IPS-11a (cell line): ENCODE data around the gene SLC22A12.
"Not testable (repeated sequence)": the region's sequence is repeated elsewhere in the genome, so short reads cannot be mapped to it uniquely, and the experiment has no call there.

Experiments used
- H3K4me3 ChIP-seq: one replicate; pipeline ENCODE4 v1.5.1; 2013; ENCODE audit warnings: low read depth, low read length, control low read depth

Gene SLC22A12

DNA sequence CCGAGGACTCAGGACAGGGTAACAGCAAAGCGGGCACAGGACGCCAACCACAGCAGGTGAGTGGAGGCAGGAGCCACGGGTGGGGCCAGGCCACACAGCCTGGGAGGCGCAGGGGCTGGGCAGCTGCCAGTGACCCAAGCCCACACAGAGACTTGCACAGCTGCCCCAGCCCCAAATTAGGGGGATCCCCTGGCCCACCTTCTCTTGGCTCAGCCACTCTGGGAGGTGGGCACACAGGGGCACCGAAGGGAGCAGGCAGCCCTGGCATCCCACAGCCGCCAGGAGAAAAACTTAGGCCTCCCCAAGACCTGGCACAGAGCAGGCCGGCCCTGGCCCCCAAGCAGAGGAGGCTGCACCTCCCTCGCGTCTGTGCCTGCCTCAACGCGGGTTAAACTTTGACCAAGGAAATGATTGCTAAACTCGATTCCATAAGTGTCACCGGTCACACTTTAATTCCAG lies at the start of gene SLC22A12:
TSS of gene SLC22A12 (plus strand) at position 458 of the 459 bp plus-strand sequence. CDS start 337 bp downstream, outside the sequence.
- no peak within 1 kb of the TSS for H3K4me3 ChIP-seq

DNA sequence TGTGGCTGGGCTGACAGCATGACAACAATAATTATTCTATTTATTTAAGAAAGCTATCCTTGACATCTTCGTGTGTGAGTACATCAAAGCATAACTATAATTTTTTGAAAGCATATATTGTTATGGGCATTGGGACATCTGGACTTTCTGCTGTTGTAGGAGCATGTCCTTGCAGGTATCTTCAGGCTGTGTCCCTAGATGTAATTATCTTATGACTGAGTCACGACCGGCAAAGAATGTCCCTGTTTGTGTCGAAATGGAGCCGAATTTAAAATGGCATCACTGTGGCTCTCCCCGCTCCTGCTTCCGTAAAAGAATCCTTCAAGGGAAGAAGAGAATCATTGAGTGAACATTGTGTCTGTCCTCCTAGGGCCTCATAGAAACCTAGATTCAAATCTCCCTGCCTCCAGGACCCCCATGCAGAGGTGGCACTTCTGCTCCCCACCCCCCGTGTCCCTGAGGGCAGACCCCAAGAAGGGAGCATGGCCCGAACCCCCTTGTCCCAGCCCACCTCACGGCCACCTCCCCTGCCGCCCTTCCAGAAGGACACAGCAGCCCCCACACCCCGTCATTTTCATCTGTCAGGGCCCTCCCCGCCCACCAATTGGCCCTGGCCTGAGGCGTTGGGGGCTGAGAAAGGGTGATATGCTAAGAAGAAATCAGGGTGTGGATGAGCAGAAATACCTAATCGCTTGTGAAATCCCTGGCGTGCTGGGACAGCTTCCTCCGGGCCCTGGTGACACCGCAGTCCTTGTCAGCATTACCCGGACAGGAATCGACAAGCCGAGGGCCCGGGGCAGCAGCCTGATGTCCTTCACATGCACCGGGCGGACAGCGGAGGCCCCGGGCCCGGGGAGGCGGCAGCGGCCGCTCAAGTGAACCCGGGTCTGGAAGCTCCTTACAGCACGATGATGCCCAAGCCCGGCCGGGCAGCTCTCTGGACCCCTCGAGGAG lies 48.6 kb upstream of the SLC22A12 start:
- H3K4me3 ChIP-seq = no peak overlapping the region

DNA sequence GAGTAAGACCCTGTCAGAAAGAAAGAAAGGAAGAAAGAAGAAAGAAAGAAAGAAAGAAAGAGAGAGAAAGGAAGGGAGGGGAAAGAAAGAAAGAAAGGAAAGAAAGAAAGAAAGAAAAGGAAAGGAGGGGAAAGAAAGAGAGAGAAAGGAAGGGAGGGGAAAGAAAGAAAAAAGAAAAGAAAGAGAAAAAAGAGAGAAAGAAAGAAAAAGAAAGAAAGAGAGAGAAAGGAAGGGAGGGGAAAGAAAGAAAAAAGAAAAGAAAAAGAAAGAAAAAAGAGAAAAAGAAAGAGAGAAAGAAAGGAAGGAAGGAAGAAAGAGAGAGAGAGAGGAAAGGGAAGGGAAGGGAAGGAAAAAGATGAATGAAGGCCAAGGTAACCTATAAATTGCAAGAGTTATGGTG lies 47.2 kb upstream of the SLC22A12 start:
- H3K4me3 ChIP-seq = no peak overlapping the region

DNA sequence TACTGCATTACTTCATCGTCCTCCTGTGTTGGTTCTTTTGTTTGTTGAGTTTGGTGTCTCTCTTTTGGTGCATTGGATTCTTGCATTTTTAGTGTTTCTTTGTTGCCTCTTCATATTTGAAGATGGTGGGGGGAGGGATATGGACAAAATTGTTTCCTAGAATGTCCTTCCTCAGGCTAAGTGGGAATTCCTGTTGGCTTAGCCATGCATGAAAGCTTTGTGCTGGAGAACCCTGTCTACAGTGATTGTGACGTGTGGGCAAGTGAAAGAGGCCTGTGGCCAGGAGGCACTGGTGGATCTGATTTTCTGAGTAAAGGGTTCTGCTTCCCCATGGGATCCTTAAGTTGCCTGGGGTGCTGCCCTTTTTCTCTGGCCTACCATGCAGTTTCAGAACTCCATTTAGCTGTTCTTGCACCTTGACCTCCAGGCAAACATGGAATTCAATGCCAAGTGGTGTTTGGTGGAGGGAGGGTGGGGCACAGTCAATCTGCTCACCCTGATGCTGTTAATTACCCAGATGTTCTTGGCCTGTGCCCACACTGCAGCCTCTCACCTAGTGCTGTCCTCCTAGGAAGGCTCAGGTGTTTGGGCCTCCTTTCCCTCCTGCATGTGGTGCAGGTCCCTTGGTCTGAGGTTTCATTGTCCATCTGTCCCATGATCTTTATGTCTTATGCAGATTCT lies 46.3 kb upstream of the SLC22A12 start:
- H3K4me3 ChIP-seq = no peak overlapping the region

DNA sequence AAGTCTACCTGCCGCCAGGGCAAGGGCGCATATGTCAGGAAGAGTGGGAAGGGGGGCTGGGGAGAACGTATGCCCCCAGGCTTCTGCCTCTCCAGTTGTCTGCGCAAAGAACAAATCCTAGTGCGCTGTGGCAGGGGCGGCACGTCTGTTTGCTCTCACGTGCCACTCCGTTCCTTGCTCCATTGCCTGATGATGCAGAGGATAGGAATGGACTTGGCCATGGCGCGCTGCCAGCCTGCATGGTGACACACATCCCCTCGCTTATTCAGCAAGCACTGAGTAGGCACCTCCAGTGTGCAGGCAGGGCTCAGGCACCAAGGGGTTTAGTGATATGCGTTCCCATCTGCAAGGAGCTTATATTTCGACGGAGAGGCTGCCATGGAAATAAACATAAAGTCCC lies 45.4 kb upstream of the SLC22A12 start:
- no peak overlapping the region for H3K4me3 ChIP-seq

DNA sequence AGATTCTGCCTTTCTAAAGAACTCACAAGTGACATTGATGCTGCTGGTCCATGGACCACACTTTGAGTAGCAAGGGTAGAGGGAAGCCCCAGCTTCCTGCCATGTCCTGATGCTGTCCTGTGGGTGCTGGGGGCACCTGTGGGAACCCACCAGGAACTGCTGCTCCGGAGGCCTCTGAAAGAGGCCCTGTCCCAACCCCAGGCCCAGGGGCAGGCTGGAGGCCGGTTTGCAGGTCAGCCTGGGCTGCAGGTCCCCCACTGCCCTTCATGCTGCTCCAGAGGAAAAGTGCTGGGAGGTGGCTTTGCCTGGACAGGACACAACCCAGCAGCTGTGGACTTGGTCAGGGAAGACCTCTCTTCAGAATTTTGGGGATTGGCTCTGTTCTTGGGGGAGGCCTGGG lies 44.8 kb upstream of the SLC22A12 start:
- no peak overlapping the region for H3K4me3 ChIP-seq

DNA sequence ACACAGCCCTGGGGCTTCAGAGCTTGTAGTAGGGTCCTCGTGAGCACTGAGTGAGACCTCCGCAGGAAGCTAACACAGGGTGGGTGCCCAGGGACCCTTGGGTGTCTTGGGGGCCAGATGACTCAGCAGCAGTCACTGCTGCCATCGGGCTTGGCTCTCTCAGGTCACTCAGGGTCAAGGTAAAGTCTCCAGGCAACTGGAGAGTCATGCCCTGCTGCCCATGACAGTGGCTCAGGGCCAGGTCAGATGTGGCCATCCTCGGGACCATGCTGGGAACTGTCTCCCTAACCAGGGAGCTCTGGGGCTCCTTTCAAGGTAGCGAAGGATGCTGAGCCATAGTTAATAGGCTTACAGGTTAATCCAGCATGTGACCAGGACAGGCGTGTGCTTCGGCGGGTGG lies 44.4 kb upstream of the SLC22A12 start:
- no peak overlapping the region for H3K4me3 ChIP-seq

DNA sequence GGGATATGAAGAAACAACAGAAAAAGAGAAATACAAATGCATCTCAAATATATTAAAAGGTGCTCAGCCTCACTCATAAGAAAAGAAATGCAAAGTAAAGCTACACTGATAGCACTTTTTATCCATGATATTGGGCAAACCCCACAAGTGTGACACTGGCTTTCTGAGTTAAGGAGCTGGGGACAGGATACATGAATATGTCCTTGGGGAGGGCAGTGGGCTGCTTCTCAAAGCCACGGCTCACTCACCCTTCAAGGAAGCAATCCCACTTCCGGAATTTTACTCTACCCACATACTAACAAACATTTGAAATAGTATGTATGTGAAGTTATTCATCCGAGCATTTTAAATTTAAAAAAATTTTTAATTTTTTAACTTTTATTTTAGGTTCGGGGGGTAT lies 41.1 kb upstream of the SLC22A12 start:
- no peak overlapping the region for H3K4me3 ChIP-seq

DNA sequence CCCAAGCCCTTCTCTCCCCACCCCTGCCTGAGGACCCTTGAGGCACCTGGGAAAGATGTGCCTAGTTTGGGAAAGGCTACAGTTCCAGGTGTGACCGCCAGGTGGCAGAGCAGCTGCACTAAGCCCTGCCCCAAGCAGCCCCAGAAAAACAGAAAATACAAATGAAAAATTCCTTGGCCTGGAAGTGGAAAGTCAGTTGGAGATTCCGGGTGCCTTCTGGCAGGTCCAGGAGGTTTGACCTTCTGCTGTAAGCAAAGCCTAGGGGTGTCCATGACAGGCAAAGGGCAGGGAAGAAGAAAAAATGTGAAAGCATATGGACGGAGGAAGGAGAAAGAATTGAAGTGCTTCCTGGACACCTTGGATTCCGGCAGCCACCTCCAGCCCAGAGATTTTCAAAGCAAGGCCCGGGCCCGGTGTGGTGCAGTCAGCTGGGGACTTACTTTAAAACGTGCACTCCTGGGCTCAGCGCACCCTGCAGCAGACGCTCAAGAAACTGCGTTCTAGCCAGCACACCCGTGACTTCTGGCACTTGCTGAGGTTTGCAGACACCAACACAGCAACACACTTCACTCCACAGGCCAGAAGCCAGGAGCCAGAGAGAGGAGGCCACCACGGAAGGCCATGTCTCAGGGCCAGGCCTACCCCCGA lies 37.3 kb upstream of the SLC22A12 start:
- H3K4me3 ChIP-seq = no peak overlapping the region

DNA sequence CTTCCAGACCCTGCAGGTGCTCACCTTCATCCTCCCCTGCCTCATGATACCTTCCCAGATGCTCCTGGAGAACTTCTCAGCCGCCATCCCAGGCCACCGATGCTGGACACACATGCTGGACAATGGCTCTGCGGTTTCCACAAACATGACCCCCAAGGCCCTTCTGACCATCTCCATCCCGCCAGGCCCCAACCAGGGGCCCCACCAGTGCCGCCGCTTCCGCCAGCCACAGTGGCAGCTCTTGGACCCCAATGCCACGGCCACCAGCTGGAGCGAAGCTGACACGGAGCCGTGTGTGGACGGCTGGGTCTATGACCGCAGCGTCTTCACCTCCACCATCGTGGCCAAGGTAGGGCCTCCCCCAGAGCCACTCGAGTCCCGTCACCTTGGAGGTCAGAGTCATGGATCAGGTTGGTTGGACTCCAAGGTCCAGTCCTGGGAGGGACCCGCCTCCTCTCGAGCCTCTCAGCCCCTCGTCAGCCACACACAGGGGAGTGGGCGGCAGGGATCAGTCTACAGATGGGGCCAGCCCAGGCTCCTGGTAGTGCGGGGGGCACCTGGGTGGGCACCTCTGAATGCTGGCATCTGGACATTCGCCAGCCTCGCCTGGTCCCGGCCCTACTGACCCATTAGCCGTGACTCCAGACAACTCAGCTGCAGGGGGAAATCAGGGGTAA lies 34.8 kb upstream of the SLC22A12 start:
- H3K4me3 ChIP-seq = no peak overlapping the region

DNA sequence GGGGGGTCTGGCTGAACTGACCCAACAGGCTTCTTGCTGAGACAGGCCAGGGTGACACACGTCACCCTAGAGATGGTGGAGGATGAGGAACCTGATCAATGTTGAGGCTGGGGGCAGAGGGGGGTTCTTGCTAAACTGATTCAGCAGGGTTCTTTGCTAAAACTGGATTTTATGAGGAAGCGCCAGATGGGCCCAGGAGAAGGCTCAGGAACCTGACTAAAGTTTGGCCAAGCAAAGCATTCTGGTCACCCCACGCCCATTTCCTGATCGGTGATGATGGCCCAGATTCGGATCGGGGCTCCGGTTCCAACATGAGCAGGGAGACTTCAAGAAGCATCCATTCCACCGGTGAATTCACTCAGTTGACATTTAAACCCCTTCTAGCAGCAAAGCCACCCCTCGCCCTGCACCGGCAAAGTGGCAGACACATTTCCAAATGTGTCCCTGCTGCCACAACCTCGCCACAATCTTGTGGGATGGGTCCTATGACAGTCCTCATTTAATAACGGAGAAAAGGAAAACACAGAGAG lies 34.2 kb upstream of the SLC22A12 start:
- H3K4me3 ChIP-seq = no peak overlapping the region

DNA sequence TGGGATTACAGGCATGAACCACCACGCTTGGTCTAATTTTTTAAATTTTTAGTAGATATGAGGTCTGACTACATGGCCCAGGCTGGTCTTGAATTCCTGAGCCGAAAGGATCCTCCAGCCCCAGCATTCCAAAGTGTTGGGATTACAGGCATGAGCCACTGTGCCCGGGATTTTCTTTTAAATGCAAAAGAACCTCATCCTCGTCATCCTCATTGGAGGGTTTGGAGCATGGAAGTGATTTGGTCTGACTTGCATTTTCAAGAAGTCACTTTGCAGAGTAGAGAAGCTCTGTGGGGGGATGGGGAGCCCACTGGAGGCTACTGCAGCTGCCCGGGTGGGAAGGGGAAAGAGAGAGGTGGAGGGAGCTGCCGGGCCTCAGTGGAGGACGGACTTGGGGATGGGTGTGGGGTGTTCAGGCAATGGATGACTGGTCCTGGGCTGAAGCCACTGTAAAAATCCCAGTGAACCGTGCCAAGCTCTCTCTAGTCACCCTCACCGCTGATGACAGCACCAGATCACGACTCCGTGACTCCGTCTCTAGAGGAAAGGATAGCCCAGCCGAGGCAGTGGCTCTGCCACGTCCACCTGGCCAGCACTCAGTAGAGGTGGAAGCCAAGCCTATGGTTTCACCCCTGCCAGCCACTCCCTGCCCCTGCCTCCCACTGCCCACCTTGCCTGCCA lies 32.8 kb upstream of the SLC22A12 start:
- no peak overlapping the region for H3K4me3 ChIP-seq

DNA sequence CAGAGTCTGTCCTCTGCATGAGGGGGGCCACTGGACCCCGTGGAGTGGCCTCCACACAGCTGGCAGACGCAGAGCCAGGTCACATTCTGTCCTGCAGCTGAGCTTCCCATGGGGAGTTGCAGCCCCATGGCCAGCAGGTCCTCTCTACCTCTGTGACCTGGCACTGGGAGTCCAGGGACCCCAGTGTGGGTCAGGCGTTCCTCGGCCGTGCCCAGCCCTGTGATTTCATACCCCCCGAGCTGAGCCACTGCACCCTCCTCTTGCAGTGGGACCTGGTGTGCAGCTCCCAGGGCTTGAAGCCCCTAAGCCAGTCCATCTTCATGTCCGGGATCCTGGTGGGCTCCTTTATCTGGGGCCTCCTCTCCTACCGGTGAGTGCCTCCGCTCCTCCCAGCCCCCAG lies 32.2 kb upstream of the SLC22A12 start:
- no peak overlapping the region for H3K4me3 ChIP-seq

DNA sequence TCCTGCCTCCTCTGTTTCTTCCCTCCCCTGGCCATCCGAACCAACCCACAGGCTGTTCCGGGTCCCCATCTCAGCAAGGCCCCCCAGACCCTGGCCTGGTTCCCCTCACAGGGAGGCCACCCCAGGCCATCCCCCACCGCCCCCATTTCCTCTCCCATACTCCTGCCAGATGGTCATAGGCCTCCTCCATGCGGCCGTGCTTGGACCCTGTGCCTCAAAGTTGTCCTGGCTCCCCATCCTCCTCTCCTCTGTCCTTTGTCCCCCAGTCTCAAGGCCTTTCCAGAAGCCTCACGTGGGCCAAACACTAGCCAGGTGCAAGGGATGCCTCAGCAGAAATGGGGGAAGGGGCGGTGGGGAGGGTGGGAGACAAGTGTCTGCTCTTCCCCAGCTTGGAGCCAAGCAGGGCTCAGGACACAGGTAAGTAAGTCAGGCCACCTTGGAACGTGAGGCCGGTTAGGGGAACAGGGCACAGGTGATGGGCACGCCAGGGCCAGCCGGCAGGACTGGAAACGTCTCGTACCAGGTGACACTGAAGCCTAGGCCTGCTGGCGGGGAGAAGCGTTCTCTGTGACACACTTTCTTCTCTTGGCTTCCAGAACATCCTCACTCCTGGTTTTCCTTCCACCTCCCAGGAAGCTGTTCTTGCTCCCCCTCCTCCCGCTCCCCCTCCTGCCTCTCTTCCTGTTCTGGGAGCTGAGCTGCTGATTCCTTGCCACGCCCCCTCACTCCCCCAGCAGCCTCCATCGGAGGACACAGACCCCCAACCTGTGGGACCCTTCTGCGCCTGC lies 31.5 kb upstream of the SLC22A12 start:
- H3K4me3 ChIP-seq = no peak overlapping the region

DNA sequence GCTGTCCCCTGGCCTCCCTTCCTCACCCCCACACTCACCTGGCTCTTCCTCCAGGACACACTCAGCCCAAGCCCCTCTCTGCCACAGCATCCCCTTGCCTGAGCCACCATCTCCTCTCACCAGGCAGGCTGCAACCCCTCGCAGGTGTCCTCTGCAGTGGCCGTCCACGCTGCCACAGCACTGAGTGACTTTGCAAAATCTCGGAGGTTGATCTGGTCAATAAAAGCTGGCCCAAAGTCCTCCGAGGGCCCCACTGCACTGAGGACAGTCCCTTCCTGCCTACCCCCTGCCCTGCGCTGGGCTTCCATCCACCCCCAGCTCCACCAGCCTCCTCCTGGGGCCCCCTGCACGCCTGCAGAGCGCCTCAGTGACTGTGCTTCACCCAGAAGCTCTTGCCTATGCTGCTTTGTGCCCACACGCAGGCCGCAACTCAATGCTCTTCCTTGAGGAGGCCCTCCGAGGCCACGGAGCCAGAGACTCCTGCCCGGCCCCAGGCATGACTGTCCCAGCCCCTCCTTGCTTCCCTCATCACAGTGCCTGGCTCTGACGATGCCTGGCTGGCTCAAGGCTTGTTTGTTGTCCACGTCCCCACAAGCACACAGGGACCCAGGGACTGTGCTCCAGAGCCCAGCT lies 30.8 kb upstream of the SLC22A12 start:
- no peak overlapping the region for H3K4me3 ChIP-seq

DNA sequence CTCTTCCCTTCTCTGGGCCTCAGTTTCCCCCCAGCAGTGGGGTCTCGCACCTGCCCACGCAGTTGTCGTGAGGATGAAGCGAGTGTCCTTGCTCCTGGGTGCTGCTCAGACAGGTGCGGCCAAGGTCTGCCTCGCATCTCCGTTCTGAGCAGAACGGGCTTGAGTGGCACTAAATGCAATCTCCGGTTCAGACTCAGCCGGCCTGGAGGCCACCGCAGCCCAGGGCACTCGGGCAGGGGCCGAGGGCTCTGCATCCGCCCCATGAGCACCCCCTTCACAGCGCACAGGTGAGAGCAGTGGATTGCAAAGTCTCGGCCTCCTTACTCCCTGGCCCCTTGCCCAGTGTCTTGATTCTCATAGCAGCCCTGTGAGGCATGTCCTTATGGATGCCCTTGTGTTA lies 30.1 kb upstream of the SLC22A12 start:
- no peak overlapping the region for H3K4me3 ChIP-seq

DNA sequence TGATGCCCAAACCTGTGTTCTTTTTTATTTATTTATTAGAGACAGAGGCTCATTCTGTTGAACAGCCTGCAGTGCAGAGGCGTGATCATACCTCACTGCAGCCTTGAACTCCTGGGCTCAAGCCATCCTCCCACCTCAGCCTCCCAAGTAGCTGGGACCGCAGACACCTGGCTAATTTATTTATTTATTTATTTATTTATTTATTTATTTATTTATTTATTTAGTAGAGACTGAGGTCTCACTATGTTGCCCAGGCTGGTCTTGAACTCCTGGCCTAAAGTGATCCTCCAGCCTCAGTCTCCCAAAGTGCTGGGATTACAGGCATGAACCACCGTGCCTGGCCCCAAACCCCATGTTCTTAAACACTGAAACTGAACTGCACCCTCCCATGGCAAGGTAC lies 29.6 kb upstream of the SLC22A12 start:
- not testable (repeated sequence) for H3K4me3 ChIP-seq

DNA sequence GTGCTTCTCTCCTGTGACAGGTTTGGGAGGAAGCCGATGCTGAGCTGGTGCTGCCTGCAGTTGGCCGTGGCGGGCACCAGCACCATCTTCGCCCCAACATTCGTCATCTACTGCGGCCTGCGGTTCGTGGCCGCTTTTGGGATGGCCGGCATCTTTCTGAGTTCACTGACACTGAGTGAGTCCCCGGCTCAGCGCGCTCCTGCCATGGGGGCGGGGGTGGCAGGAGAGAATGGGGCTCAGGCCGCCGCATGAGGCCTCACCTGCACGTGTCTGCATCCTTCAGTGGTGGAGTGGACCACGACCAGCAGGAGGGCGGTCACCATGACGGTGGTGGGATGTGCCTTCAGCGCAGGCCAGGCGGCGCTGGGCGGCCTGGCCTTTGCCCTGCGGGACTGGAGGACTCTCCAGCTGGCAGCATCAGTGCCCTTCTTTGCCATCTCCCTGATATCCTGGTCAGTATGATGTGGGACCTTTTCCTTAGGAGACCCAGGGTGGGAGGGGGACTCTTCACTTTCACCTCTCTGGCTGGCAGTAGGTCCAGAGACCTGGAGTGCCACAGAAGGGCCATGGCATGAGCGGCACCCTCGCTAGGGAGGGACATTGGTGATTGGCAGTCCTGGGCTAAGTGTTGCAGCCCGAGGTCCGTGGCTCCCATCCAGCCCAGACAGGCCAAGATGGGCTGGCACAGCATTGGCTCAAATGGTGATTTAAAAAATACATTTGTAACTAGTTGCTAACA lies 28.9 kb upstream of the SLC22A12 start:
- H3K4me3 ChIP-seq = no peak overlapping the region
